ENCODE results near the gene ZBTB48. TPM values are rescaled to one million over a fixed set of nuclear protein-coding genes. Genes with fewer than 3 reads are reported as not detected.
"Not testable (repeated sequence)": the region's sequence is repeated elsewhere in the genome, so short reads cannot be mapped to it uniquely, and the experiment has no call there.

ZBTB48 gene
- total and polyA plus RNA-seq, 4 donors: 8.3 to 18.1 (median 13.1) TPM

DNA sequence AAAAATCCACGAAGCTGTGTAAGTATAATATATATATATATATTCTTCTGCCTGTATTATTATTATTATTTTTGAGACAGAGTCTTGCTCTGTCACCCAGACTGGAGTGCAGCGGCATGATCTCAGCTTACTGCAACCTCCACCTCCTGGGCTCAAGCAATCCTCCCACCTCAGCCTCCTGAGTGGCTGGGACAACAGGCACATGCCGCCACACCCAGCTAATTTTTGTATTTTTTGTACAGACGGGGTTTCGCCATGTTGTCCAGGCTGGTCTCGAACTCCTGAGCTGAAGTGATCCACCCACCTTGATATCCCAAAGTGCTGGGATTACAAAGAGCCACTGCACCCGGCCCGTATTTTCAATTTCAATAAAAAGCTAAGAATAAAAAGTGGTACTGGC lies 20.2 kb downstream of the ZBTB48 start:
- not testable (repeated sequence) for H3K27me3 ChIP-seq (ENCODE audit: control insufficient read depth in 4 of 4, insufficient read depth in 4 of 4, low read length in 3 of 4); H3K9me3 ChIP-seq (ENCODE audit: control insufficient read depth in 4 of 4, low read length in 3 of 4); DNase-seq (ENCODE audit: low spot score)
- Histone ChIP-seq H3K4me3 (ENCODE audit: low read depth in 1 of 3, low read length in 3 of 3) (peak overlapping the region in 2 of 3 donors; percentile 73 to 82), H3K36me3 (ENCODE audit: control insufficient read depth in 4 of 4, insufficient read depth in 3 of 4, low read depth in 1 of 4, low read length in 3 of 4) (peaks cover 11 to 21% (median 13%) of the 10 kb centered on the region in 4 donors), H3K27ac (ENCODE audit: low read depth in 1 of 2, low read length in 2 of 2) (peak overlapping the region; percentile 82 to 98), H3K9ac (ENCODE audit: low read depth in 1 of 2, low read length in 2 of 2) (peak overlapping the region; percentile 61 to 84), H3K4me1 (ENCODE audit: control insufficient read depth in 4 of 4, insufficient read depth in 4 of 4, low read length in 3 of 4) (peaks cover 11 to 58% (median 41%) of the 10 kb centered on the region in 4 donors)
- 51% methylated on average over 8 of the region's 8 CpGs for WGBS

- H3K4me1 ChIP-seq (ENCODE audit: control insufficient read depth in 4 of 4, insufficient read depth in 4 of 4, low read length in 3 of 4): peaks cover 11 to 60% (median 44%) of the 10 kb centered on the region in 4 donors
- WGBS: 15% methylated on average over 10 of the region's 10 CpGs
- DNase-seq (ENCODE audit: low spot score): no peak
- peak overlapping the region; percentile 73 to 82 (median 78) for H3K4me3 ChIP-seq (ENCODE audit: low read depth in 1 of 3, low read length in 3 of 3)
- H3K27me3 ChIP-seq (ENCODE audit: control insufficient read depth in 4 of 4, insufficient read depth in 4 of 4, low read length in 3 of 4): no peaks in the 10 kb centered on the region
- H3K9me3 ChIP-seq (ENCODE audit: control insufficient read depth in 4 of 4, low read length in 3 of 4): no peaks in the 10 kb centered on the region
- H3K9ac ChIP-seq (ENCODE audit: low read depth in 1 of 2, low read length in 2 of 2): peak overlapping the region; percentile 61 to 84
- peaks cover 6 to 17% (median 11%) of the 10 kb centered on the region in 4 donors for H3K36me3 ChIP-seq (ENCODE audit: control insufficient read depth in 4 of 4, insufficient read depth in 3 of 4, low read depth in 1 of 4, low read length in 3 of 4)
- no peak for TF ChIP-seq SP1 (IDR thresholded peaks at IDR 0.05)
- no peak for TF ChIP-seq FOXA2 (IDR thresholded peaks at IDR 0.05)
- TF ChIP-seq, protein P1, sequence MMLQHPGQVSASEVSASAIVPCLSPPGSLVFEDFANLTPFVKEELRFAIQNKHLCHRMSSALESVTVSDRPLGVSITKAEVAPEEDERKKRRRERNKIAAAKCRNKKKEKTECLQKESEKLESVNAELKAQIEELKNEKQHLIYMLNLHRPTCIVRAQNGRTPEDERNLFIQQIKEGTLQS (IDR thresholded peaks at IDR 0.05): no peak
- no peak for TF ChIP-seq NR2F2 (IDR thresholded peaks at IDR 0.05)
- TF ChIP-seq HNF4G (IDR thresholded peaks at IDR 0.05): no peak
- peak overlapping the region; percentile 82 to 98 for H3K27ac ChIP-seq (ENCODE audit: low read depth in 1 of 2, low read length in 2 of 2)
Measured at GRCh38 chr1:6600410-6601048, 20.7 kb downstream of the ZBTB48 start.

GRCh38 chr1:6601049-6601922 lies 21.5 kb downstream of the ZBTB48 start:
- peak overlapping the region; percentile 82 to 98 for H3K27ac ChIP-seq (ENCODE audit: low read depth in 1 of 2, low read length in 2 of 2)
- H3K9me3 ChIP-seq (ENCODE audit: control insufficient read depth in 4 of 4, low read length in 3 of 4): no peaks in the 10 kb centered on the region
- H3K4me3 ChIP-seq (ENCODE audit: low read depth in 1 of 3, low read length in 3 of 3): peak overlapping the region; percentile 73 to 82 (median 78)
- DNase-seq (ENCODE audit: low spot score): peak; percentile 88
- H3K27me3 ChIP-seq (ENCODE audit: control insufficient read depth in 4 of 4, insufficient read depth in 4 of 4, low read length in 3 of 4): no peaks in the 10 kb centered on the region
- peaks cover 5 to 13% (median 9%) of the 10 kb centered on the region in 4 donors for H3K36me3 ChIP-seq (ENCODE audit: control insufficient read depth in 4 of 4, insufficient read depth in 3 of 4, low read depth in 1 of 4, low read length in 3 of 4)
- WGBS: under 1% methylated on average over 40 of the region's 40 CpGs
- H3K9ac ChIP-seq (ENCODE audit: low read depth in 1 of 2, low read length in 2 of 2): peak overlapping the region; percentile 61 to 84
- peaks cover 11 to 60% (median 44%) of the 10 kb centered on the region in 4 donors for H3K4me1 ChIP-seq (ENCODE audit: control insufficient read depth in 4 of 4, insufficient read depth in 4 of 4, low read length in 3 of 4)
- TF ChIP-seq REST (IDR thresholded peaks at IDR 0.05) (peak; percentile 83), EGR1 (IDR thresholded peaks at IDR 0.05; ENCODE audit: low read depth in 2 of 2) (no peak), TAF1 (conservative IDR thresholded peaks at IDR 0.05) (peak; percentile 65), HNF4A (conservative IDR thresholded peaks at IDR 0.05) (peak; percentile 33 to 75), NR2F2 (IDR thresholded peaks at IDR 0.05) (peak; percentile 34), RXRA (IDR thresholded peaks at IDR 0.05) (peak; percentile 55 to 82), YY1 (IDR thresholded peaks at IDR 0.05) (peak; percentile 83), GABPA (IDR thresholded peaks at IDR 0.05 in 1 of 2, conservative IDR thresholded peaks at IDR 0.05 in 1 of 2) (peak in 1 of 2 donors; percentile 45), JUND (IDR thresholded peaks at IDR 0.05) (peak; percentile 34 to 58), ZBTB33 (IDR thresholded peaks at IDR 0.05) (peak; percentile 77), RAD21 (IDR thresholded peaks at IDR 0.05) (peak; percentile 47 to 56), FOXA2 (IDR thresholded peaks at IDR 0.05) (peak; percentile 75), HNF4G (IDR thresholded peaks at IDR 0.05) (no peak)
- TF ChIP-seq, protein P2, sequence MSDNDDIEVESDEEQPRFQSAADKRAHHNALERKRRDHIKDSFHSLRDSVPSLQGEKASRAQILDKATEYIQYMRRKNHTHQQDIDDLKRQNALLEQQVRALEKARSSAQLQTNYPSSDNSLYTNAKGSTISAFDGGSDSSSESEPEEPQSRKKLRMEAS (IDR thresholded peaks at IDR 0.05): peak; percentile 86
- TF ChIP-seq, protein P1 (IDR thresholded peaks at IDR 0.05): no peak
- TF ChIP-seq, protein P3, sequence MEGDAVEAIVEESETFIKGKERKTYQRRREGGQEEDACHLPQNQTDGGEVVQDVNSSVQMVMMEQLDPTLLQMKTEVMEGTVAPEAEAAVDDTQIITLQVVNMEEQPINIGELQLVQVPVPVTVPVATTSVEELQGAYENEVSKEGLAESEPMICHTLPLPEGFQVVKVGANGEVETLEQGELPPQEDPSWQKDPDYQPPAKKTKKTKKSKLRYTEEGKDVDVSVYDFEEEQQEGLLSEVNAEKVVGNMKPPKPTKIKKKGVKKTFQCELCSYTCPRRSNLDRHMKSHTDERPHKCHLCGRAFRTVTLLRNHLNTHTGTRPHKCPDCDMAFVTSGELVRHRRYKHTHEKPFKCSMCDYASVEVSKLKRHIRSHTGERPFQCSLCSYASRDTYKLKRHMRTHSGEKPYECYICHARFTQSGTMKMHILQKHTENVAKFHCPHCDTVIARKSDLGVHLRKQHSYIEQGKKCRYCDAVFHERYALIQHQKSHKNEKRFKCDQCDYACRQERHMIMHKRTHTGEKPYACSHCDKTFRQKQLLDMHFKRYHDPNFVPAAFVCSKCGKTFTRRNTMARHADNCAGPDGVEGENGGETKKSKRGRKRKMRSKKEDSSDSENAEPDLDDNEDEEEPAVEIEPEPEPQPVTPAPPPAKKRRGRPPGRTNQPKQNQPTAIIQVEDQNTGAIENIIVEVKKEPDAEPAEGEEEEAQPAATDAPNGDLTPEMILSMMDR (IDR thresholded peaks at IDR 0.05; ENCODE audit: low read depth, low read length, missing input control): no peak
